Stimulated activated CD8-positive, alpha-beta memory T cell treated with anti-CD3 and anti-CD28 coated beads, Interleukin-15, amount 100 ng/mL, for 48 hours (primary cell): ENCODE results near the gene DBNL.
"Not testable (repeated sequence)": the region's sequence is repeated elsewhere in the genome, so short reads cannot be mapped to it uniquely, and the experiment has no call there.

Source experiments
- DNase-seq, 2 donors: peaks; one replicate each; pipeline ENCODE4 v3.0.0-alpha.2; 2020; ENCODE audit warnings: low read depth in 2 of 2

The DBNL gene

DNA sequence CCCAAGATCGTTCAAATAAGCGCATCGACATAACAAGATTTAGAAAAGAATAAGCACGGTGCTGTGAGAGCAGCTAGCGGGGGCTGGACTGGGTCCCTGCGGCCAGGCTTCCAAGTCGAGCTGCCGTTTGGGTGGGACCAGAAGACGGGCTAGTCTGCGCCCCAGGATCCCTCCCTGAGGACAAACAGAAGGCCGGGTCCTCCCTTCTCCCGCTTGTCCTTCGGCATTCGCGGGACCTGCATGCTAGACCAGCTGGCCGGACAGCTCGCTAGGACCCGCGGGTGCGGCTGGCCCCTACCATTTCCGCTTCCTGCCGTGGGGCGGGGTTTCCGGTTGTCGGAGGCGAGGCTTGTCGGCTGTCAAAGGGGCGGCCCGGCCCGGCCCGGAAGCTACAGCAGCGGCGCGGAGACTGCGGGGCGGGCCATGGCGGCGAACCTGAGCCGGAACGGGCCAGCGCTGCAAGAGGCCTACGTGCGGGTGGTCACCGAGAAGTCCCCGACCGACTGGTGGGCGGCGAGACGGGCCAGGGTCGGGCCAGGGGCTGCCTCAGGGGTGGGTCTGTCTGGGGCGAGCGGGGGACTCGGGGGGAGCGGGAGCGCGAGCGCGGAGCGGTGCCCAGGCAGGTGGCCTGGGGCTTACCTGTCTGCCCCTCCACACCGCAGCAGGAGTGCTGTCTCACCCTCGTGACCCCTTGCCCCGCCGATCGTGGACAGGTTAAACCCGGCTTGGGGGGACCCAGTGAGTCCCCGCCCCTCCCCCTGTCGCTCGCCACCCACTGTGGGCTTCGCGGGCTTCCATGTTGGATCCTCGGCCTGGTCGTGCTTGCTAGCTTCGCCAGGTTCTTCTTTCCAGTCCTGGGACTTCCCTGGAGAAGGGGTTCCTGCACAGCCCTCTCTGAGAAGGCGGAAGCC, at the start of gene DBNL:
TSS of gene DBNL (plus strand) at position 388 of the 911 bp plus-strand sequence. CDS start at position 424, 36 bp downstream.
- peak; percentile 87 to 90 for DNase-seq

DNA sequence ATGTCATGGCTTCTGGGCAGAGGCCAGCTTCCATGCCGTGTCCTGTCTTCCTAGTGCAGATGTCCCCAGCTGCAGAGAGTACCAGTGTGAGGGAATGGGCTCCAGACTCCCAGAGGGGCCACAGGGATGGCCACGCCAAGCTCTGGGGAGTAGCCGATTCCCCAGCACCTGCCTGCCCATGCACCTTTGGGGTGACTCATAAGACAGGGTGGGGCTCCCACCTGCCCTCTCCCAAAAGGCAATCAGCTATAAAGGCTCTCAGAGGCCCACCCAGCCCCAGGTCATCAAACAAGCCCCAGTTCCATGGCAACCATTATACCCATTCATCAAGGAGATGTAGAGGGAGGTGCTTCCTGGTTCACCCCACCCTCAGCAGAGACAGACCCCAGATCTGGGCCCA, 47.0 kb upstream of the DBNL start, which contains the start of gene SPDYE1:
TSS of gene SPDYE1 (plus strand) at position 366 of the 400 bp plus-strand sequence. CDS start 2,053 bp downstream, outside the sequence.
- not testable (repeated sequence) for DNase-seq

DNA sequence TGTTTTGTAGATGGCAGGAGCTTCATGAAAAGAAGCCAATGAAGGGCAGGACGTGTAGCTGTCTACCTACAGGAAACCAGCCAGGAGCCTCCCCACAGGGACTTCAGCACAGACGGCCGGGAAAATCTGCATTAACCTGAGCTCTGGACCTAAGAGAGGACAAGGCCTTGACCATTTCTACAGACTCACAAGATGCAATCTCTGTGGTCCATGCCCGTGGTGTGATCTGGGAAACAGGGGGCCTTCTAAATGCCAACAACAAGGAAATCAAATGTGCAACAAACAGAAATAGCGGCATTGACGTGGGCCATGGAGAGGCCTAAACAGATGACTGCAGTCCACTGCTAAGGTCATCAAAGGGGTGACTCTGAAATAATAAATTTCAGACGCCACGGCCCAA, 32.4 kb upstream of the DBNL start:
- not testable (repeated sequence) for DNase-seq

DNA sequence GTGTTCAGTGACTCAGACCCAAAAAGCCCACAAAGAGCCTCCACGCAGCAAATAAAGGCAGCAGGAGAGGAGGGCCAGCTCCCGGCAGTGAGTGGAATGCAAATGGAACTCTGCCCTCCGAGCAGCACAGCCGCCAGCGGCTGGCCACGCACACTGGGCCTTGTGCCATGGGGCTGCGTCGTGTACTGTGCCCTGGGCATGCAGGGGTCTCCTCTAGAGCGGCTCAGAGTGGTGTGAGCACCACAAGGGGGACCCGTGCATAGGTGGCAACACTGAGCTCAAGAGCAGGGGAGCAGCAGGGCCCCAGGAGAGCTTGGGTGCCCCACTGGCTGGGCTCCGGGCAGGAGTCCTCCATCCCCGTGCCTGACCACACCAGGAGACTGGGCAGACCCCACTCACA, 29.4 kb upstream of the DBNL start:
- not testable (repeated sequence) for DNase-seq

DNA sequence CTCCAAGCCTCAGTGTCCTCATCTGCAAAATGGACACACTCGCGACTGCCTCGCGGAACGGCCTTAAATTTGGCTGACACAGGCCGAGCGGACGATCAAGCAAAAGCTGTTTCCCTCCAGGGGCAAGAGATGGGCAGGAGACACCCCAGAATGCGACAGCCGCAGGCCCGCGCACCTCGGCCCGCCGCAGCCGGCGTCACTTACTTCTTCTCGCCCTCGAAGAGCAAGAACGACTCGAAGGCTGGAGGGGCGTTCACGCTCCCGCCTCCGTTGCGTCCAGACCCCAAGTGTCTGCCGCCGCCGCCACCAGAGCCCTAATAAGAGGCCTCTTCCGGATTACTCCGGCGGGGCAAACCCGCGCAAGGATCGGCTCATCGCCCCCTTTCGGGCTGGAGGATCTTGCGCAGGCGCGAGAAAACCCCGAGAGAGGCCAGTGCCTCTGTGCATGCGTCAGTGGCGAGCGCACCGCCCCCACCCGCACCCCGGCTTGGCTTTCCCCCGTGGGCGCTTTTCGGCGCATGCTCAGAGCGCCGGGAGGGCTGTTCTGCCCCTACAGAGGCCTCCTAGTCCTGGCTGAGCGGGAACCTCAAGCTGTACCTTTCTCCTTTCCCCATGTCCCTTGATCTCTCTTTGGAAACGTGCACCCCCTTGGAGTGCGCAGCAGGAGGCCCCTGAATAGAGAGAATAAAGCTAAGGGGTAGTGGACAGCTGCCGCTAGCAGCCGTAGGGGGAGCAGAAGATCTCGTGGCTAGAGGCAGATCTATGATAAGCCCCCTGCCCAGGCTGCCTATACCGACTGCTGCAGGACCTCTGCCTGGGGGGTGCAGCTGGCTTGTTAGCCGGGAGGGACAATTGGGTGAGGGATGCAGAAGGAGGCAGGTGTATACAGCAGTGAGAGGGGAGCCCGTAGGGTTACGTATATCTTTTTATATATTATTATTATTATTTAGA, 25.4 kb upstream of the DBNL start:
- peak; percentile 98 to 99 for DNase-seq

DNA sequence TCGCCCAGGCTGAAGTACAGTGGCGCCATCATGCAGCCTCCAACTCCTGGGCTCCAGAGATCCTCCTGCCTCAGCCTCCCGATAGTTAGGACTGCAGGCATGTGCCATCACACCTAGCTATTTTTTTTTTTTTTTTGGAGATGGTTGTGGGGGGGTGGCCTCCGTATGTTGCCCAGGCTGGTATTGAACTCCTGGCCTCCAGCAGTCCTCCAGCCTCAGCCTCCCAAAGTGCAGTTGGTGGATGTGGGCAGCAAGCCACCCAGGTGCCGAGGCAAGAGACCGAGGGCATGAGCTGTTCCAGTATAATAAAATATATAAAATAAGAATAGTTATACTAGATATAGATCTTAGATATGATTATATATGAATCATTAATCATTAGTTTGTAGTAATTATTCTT, 24.7 kb upstream of the DBNL start:
- not testable (repeated sequence) for DNase-seq

DNA sequence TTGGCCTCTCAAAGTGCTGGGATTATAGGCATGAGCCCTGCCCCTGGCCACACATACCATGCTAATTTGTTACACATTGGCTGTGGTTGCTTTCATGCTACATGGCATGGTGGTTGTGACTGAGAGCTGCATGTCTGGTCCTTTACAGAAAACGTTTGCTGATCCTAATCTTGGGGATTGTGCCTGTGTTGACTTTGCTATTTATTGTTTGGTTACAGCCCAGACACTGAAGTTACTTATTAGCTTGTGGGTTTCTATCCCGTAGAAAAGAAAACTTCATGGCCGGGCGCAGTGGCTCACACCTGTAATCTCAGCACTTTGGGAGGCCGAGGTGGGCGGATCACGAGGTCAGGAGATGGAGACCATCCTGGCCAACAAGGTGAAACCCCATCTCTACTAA, 22.4 kb upstream of the DBNL start:
- not testable (repeated sequence) for DNase-seq

DNA sequence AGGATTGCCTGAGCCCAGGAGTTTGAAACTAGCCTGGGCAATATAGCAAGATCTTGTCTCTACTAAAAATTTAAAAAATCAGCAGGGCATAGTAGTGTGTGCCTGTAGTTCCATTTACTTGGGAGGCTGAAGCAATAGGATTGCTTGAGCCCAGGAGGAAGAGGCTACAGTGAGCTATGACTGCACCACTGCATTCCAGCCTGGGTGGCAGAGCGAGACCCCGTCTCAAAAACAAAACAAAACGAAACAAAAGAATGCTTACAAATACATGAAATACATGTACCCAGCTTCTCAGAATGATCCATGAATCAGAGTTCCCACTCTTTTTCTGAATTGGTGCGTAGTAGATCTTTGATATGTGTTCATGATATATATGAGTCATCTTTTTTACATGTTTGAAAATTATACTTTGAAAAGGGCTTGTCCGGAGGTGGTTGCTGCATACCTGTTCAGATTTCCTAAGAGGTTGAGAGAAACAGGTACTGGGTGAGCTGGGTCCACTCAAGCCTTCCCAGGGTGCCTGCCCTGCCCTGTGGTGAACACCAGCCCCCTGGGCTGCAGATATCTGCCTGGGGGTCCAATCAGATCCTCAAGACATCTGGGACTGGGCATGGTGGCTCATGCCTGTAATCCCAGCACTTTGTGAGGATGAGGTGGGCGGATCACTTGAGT, 21.6 kb upstream of the DBNL start:
- DNase-seq = not testable (repeated sequence)

DNA sequence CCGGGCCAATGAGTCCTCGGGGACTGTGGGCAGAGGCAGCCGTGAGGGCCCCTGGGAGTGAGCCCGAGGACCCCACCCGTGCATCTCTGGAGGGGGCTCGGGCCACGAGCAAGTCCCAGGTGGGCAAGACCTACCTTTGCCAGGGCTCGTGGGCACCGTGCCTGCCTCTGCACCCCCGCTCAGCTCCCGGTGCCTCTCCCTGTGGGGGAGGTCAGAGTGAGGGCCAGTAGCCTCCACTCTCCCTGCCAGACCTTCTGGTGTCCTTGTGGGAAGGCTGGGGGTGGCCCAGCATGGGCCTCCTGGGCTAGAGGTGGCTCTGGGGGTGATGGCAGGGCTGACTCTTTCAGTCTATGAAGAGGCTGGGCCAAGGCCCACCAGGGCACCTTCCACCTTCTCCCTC, 15.1 kb upstream of the DBNL start:
- DNase-seq = not testable (repeated sequence)

DNA sequence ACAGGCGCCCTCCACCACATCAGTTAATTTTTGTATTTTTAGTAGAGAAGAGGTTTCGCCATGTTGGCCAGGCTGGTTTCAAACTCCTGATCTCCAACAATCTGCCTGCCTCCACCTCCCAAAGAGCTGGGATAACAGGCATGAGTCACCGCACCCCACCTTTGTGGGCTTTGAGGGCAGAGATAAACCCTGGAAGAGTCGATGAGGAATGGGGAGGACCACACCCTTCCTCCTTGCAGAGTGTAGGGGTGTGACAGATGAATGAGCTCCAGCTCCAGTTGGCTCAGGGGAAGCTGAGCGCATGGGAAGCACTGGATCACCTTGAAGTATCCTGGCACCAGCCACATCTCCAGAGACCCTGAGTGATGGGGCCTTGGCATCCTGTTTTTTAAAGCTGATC, 14.5 kb upstream of the DBNL start:
- not testable (repeated sequence) for DNase-seq

DNA sequence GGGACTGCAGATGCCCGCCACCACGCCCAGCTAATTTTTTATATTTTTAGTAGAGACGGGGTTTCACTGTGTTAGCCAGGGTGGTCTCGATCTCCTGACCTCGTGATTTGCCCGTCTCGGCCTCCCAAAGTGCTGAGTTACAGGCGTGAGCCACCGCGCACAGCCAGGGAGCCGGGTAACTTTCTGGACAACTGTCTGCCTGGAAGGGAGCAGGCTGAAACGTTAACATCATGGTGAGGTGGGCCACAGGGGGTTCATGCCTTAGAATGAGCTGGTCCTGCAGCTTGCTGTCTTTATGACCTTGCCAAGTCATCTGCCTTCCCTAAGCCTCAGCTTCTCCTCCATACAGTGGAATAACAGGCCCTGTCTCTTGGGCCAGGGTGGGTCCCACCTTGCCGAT, 13.2 kb upstream of the DBNL start:
- not testable (repeated sequence) for DNase-seq

DNA sequence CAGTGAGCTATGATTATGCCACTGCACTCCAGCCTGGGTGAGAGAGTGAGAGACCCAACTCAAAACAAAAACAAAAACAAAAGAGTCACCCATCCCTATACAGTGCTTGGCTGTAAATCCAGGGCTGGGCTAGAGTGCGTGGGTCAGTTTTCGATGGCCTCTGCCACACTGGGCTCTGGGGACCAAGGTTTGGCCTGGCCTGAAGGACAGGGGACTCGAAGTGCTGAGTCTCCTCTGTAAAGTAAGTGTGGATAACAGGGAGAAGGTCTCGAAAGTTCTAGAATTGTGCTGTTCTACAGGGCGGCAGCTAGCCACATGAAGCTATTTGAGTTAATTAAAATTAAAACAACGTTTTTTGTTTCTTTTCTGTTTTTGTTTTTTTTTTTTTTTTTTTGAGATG, 12.5 kb upstream of the DBNL start:
- DNase-seq = not testable (repeated sequence)

DNA sequence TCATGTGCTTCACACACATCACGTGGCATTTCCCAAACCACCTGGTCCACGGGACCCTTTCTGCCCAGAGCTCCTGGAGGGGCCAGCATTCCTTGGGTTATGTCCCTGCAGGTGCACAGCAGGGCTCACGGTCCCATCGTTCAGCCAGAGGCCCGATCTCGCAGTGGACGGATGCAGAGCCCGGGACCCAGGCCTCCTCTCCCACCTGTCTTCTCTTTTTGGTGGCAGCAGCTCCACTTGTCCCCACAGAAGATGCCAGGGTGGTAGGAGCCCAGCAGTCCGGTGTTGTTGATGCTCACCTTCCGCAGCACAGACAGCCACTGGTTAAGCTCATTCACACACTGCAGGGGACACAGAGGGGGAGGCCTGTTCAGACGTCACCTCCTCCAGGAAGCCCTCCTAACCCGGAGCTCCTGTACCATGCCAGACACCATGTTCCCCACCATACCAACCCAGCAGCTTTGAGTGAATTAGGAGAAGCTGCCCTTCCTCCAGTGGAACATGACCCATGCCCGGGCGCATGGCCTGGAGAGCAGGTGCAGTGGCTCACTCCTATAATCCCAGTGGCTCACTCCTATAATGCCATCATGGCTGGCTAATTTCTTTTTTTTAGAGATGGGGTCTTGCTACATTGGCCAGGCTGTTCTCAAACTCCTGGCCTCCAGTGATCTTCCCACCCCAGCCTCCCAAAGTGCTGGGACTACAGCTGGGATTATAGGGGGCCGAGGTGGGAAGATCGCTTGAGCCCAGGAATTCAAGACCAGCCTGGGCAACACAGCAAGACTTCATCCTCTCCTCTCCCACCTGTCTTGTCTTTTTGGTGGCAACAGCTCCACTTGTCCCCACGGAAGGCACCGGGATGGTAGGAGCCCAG, 10.3 kb upstream of the DBNL start:
- not testable (repeated sequence) for DNase-seq

DNA sequence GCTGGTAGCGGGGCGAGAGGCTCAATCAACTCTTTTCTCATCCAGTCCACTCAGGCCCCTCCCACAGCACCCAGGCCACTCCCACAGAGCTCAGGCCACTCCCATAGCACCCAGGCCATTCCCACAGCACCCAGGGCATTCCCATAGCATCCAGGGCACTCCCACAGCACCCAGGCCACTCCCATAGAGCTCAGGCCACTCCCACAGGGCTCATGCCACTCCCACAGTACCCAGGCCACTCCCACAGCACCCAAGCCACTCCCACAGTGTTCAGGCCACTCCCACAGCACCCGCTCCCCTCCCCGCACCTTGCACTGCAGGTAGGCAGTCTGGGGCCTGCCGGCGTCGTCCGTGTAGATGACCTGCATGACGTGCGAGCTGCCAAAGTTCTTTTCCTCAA, 8.1 kb upstream of the DBNL start:
- not testable (repeated sequence) for DNase-seq

DNA sequence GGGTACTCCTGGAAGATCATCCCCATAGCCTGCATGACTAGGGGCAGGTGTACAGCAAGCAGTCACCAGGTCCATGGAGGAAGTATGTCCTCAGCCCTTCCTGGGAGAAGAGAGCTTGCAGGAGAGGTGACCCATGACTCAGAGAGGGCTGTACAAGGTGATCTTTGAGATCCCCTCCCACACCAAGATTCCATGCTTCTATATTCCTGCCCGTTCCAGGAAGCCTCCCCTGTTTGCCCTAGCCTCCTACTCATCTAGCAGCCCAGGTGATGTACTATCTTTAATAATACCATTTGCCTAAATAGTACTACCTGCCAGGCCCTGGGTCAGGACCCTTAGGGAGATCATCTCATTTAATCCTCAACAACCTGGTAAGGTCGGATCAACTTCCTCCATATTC, 6.6 kb upstream of the DBNL start:
- DNase-seq = not testable (repeated sequence)

DNA sequence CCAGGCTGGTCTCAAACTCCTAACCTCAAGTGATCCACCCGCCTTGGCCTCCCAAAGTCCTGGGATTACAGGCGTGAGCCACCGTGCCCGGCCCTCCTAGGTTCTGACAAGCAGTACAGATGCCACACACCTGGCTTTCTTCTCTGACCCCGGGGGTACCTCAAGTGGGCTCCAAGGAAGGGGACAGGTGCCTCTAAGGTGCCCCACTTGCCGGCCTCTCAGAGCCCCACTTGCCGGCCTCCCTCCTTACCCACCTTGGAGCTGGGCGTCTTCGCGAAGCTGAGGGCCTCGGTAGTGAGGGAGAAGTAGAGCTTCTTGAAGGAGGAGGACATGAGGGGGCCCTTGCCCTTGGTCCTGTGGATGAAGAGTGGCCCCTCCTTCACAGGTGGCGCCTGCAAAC, 5.9 kb upstream of the DBNL start:
- DNase-seq = not testable (repeated sequence)

DNA sequence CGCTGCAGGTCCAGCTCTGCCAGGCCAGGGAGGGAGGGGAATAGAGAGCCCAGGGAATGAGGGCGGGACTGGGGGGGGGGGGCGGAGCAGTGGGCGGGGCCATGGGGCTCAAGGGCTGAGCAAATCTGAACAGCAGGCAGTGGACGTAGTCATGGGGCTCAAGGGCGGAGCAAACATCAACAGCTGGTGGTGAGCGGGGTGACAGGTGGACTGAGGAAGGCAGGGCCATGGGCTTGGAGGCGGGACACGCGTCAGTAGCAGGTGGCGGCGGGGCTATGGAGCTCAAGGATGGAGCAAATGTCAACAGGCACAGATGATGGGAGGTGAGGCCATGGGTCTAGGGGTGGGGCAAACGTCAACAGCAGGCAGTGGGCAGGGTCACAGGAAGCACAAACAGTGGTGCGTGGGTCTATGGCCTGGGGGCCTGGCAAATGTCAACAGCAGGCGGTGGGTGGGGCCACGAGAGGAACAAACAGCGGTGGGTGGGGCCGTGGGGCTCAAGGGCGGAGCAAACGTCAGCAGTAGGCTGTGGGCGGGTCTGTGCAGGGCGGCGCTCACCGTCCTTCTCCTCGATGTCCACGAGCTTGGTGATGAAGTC, 5.4 kb upstream of the DBNL start:
- DNase-seq = peak; percentile 67 to 75

DNA sequence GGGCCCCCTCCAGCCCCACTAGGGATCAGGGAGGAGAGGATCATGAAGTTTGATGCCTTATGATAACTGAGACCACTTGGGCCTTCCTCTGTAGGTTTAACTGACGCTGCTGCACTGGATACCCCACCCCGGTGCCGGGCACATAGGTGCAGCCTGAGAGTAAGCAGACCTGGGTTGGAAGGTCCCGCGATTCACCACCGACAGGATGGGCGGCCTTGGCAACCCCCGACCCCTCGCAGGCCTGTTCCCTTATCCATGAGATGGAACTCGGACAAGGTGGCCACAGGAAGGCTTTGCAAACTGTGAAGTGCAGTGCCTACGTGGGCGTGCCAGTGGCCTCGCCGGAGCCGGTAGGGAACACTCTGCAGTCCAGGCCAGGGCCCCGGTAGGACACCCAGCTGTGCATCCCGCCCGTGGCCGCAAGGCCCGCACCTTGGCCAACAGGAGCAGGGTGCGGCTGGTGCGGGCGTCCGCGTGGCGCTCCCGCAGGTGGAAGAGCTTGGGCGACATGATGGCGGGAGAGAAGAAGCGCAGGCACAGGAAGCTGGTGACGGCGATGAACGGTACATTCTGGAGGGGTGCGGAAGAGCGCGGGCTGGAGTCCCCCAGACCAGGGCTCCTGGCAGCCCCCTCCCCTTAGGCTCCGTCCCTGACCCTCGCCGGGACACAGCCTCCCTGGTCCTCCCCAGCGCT, 4.6 kb upstream of the DBNL start:
- not testable (repeated sequence) for DNase-seq

DNA sequence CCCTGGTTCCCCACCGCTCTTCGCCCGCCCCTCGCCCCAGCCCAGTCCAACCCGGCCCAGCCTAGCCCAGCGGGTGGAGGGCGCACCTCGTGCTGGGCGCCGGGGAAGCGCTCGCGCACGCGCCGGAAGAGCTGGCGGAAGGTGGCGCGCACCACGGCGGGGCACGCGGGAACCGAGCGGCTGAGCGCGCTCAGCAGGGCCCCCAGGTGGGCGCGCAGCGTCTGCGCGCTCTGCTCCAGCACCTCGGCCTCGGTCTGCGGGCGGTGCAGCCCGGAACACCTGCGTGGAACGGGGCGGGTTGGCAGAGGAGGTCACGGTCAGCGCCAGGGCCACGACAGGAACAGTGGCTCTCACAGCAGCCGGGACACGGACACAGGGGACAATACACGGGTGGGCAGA, 4.0 kb upstream of the DBNL start:
- DNase-seq = peak; percentile 51 to 64

DNA sequence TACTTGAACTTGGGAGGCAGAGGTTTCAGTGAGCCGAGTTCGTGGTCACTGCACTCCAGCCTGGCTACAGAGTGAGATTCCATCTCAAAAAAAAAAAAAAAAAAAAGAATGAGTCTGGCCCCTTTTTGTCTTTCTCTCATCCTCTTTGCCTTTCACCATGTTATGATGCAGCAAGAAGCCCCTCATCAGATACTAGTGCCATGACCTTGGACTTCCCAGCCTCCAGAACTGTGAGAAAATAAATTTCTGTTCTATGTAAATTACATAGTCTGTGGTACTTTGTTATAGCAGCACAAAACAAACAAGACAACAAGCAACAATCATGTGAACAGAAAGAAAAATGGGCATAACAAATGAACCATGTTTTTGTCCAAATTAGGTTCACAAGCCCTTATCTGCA, 2.3 kb upstream of the DBNL start:
- no peak for DNase-seq
